Epithelial cell of esophagus (primary cell): ENCODE measurements around the gene SNUPN.

ENCODE experiments used
- DNase-seq: peaks from one replicate; pipeline ENCODE4 v3.0.0; 2010; ENCODE audit warnings: low read depth
- H3K4me3 ChIP-seq: 2 replicates; pipeline ENCODE4 v1.5.1; 2011; ENCODE audit warnings: mild to moderate bottlenecking, low read length, control low read depth
- TF ChIP-seq, protein P1 (sequence below): IDR thresholded peaks from 2 replicates; pipeline ENCODE4 v1.5.1; 2011; ENCODE audit warnings: low read depth, mild to moderate bottlenecking, low read length, control low read depth, inconsistent platforms; ENCODE audit not compliant: insufficient read depth; ENCODE audit errors: missing control alignments

The SNUPN gene

DNA sequence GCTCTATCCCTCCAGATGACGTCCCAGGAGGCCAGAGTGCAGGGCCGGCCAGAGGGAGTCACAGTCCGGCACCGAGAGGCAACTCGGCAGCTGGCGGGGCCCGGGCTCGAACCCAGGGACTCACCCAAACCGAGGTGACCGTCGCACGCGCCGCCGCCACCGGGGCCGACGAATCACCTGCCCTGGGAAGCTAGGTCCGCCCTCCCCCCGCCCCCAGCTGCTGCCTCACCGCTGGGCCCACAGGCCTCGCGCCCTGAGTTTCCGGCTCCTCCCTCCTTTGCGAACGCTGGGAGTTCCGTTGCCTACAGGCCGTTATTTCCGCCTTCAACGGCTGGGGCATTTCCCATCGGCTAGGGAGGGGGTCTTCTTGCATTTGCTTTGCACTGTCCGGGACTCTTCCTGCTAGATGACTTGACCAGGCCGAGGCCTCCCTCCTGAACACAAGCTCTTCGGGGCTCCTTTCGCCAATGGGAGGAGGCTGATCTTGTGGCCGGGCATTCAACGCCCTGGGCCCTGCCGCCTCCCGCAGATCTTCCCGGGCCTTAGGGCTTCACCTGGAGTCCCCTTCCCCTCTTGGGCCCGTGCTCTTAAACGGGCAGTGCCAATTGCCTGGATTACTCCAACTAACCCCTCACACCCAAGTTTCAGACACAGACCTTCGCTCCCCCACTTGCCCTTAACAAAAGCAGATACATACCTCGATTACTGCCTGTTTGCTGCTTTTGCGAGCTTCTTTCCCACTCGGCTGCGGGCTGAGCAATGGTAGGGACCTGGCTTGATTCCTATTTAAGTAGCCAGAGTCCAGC is at the start of gene SNUPN:
TSS of gene SNUPN (minus strand) at position 184 of the 806 bp plus-strand sequence. CDS start 4,674 bp downstream, outside the sequence.
- H3K4me3 ChIP-seq = peak within 1 kb of the TSS; percentile 97
- peak; percentile 93 for DNase-seq
- TF ChIP-seq, protein P1, sequence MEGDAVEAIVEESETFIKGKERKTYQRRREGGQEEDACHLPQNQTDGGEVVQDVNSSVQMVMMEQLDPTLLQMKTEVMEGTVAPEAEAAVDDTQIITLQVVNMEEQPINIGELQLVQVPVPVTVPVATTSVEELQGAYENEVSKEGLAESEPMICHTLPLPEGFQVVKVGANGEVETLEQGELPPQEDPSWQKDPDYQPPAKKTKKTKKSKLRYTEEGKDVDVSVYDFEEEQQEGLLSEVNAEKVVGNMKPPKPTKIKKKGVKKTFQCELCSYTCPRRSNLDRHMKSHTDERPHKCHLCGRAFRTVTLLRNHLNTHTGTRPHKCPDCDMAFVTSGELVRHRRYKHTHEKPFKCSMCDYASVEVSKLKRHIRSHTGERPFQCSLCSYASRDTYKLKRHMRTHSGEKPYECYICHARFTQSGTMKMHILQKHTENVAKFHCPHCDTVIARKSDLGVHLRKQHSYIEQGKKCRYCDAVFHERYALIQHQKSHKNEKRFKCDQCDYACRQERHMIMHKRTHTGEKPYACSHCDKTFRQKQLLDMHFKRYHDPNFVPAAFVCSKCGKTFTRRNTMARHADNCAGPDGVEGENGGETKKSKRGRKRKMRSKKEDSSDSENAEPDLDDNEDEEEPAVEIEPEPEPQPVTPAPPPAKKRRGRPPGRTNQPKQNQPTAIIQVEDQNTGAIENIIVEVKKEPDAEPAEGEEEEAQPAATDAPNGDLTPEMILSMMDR = no peak

DNA sequence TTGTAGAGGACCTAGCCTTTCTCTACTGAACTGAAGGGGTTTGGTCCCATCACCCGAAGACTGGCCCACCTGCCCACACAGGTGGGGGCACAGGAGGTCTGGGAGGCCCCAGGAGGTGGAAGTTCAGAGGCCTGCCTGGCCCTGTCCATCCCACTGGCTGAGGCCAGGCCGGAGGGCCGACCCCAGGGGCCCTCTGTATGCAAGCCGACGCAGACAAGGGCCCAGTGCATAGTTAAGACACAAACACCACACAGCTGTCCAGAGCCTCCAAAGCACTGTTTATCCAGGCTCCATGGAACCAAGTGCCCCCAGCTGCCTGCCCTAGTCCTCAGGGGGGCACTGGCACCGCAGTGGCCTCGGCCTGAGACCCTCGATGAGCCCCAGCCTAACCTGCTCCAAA is 48.8 kb upstream of the SNUPN start:
- TF ChIP-seq, protein P1 = no peak
- no peak for DNase-seq
- no peak overlapping the region for H3K4me3 ChIP-seq

DNA sequence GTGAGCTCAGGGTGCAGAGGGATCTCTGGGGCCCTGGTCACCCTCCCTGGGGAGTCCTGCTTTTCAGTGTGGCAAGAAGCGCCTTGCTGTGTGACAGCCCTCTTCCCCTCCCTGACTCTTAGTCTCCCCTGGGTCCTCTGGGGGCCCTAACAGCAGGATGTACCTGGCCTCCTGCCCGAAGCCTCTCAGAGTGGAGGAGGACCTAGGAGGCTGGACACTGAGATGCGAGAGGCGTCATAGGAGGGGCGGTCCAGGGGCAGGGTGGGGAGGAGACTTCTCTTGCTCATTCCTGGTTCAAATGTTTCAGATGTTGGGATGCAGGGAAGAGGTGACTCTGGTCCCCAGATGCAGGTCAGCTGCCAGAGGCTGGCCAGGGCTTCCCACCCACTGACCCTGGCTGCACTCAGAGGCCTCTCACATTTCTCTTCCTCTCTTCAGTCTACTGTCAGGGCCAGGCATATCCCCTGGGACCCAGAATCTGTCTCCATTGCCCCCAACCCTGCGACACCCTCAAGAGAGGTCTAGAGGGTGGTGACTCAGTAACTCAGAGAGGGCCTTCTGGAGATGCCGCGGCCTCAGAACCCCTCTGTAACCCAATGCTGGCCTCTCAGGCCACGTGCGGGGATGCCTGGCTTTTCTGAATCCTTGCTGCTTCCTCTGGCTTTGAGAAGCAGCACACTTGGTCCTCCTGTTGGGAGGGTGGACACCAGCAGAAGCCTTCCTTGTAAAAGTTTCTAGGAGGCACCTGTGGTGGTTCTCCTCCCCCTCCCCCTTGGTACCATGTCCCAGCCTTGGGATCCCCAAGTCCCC is 48.1 kb upstream of the SNUPN start:
- no peak overlapping the region for H3K4me3 ChIP-seq
- TF ChIP-seq, protein P1 = no peak
- DNase-seq = peak; percentile 64

DNA sequence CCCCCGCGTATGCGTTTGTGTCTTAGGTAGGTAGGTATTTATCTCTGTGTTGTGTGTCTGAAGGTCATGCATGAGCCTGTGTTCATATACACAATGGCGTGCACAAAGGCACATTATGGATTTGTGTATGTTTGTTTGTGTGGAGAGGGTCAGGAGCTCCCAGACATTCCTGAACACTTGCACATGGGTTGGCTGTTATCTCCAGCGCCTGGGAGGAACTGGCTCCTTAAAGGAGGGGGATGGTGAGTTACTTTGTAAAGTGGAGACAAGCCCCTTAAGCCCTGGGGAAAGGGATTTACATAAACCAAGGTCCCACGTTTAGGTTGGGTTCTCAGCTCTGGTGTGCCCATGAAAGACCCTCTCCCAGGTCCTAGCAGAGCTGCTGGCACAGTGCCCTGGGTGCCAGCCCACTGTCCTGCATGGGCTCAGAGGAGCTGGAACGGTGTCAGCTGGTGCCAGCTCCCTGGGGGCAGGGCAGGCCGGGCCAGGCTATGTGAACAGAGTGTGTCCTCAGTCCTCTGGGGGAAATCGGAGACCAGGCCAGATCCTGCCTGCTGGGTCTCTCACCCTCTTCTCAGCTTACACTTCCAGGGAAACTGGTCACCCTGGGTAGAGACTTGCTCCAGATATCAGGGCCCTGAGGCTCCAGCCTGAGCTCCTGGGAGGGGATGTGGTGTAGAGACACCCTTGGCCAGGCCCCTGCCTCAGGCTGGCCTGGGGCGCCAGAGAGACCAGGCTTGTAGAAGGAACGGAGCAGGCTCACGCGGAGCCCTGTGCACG is 47.3 kb upstream of the SNUPN start:
- H3K4me3 ChIP-seq = no peak overlapping the region
- TF ChIP-seq, protein P1 = no peak

DNA sequence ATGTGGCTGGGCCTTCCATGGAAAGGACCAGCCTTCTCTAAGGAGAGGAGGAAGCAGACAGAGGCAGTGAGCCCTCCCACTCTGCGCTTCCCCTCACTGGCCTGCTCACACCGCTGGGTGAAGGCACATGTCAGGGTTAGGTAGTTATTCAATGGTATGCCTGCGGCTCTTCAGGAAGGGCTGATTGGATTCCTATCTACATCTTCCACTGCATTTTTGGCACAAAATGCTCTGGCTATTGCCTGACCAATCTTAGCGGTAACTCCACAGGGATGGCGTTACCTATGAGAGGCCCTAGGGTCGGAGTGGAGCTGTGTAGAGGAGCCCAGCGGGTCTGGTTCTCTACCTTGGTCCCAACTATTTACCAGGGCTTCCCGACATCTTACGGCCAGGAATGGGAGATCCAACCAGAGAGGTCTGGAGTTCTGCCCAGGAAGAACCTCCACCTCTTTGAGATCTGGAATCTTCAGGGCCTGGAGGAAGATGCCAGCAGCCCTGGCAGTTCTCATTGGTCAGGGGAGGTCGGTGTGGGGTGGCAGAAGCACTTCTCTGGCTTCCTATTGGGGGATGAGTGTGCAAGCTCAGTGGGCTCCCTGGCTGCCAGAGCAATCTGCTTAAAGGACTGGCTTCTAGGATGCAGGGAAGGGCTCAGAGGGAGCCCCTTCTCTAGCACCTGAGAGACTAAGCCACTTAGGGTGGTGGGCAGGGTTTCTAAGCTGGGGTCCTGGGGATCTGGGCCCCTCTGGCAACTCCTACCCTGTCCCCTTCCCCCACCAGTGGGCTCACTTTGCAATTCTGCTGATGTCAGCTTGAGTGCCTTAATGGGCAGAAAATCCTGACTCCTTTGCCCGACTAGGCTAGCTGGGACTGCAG is 46.4 kb upstream of the SNUPN start:
- H3K4me3 ChIP-seq = no peak overlapping the region
- TF ChIP-seq, protein P1 = no peak
- no peak for DNase-seq

More for the DNA sequence above, 47.3 kb upstream of the SNUPN start:
- DNase-seq = peak; percentile 72

DNA sequence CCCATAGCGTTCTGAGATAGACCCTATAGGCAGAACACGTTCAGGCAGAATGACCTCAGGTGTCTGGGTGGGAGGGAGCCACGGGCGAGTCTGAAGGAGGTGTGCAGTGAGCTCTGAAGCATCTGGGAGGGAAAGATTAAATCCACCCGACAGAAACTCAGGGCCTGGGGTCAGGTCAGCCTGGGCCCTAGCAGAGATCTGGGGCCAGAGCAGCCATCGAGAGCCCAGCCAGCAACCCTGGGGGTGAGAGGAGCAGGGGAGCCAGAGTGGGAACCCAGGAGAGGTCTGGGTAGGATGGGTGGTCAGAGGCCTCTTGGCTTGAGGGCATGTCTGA is 44.3 kb upstream of the SNUPN start:
- H3K4me3 ChIP-seq = no peak overlapping the region
- DNase-seq = no peak
- TF ChIP-seq, protein P1 = no peak
